Measurements from ENCODE around the gene SLC25A46.

The SLC25A46 gene

GRCh38 chr5:110751902-110752762 is 13.3 kb downstream of the SLC25A46 start:
- Histone ChIP-seq H3K27ac (ENCODE audit: low read depth, low read length) (peak overlapping the region; percentile 26; the same call in 1 of the 2 replicates), H3K79me2 (ENCODE audit: insufficient read depth, low read length) (no peaks in the 10 kb centered on the region), H3K9me2 (replicated peaks; ENCODE audit: insufficient read depth, low read length) (no peaks in the 10 kb centered on the region), H3K27me3 (ENCODE audit: low read length) (no peaks in the 10 kb centered on the region), H4K20me1 (ENCODE audit: low read depth, low read length) (no peaks in the 10 kb centered on the region), H3K4me3 (ENCODE audit: insufficient read depth, low read length, poor library complexity, severe bottlenecking) (no peak overlapping the region), H3K4me2 (ENCODE audit: low read depth, low read length, poor library complexity, severe bottlenecking) (peak overlapping the region; percentile 25), H3K9ac (ENCODE audit: low read length) (no peak overlapping the region), H2AFZ (ENCODE audit: low read depth, low read length, severe bottlenecking) (no peak overlapping the region), H3K9me3 (ENCODE audit: insufficient read depth, low read length) (no peaks in the 10 kb centered on the region), H3F3A (ENCODE audit: insufficient read depth) (peaks cover 18% of the 10 kb centered on the region; the same call in 1 of the 2 replicates), H3K36me3 (ENCODE audit: low read length) (peaks cover 19% of the 10 kb centered on the region; the same call in 1 of the 2 replicates)
- TF ChIP-seq CTCF (IDR thresholded peaks at IDR 0.05; ENCODE audit: insufficient read depth, low read length, poor library complexity, severe bottlenecking): no peak

- H3K9ac ChIP-seq (ENCODE audit: low read length): no peak overlapping the region
- H3K27me3 ChIP-seq (ENCODE audit: low read length): no peaks in the 10 kb centered on the region
- H3K36me3 ChIP-seq (ENCODE audit: low read length): peaks cover 24% of the 10 kb centered on the region
- H3K79me2 ChIP-seq (ENCODE audit: insufficient read depth, low read length): no peaks in the 10 kb centered on the region
- H3K4me2 ChIP-seq (ENCODE audit: low read depth, low read length, poor library complexity, severe bottlenecking): no peak overlapping the region
- H3K9me2 ChIP-seq (replicated peaks; ENCODE audit: insufficient read depth, low read length): no peaks in the 10 kb centered on the region
- H3K4me3 ChIP-seq (ENCODE audit: insufficient read depth, low read length, poor library complexity, severe bottlenecking): no peak overlapping the region
- H2AFZ ChIP-seq (ENCODE audit: low read depth, low read length, severe bottlenecking): no peak overlapping the region
- TF ChIP-seq CTCF (IDR thresholded peaks at IDR 0.05; ENCODE audit: insufficient read depth, low read length, poor library complexity, severe bottlenecking) (no peak), EZH2phosphoT487 (conservative IDR thresholded peaks at IDR 0.05; ENCODE audit: low read length) (no peak)
- peaks cover 18% of the 10 kb centered on the region; the same call in 1 of the 2 replicates for H3F3A ChIP-seq (ENCODE audit: insufficient read depth)
- H3K27ac ChIP-seq (ENCODE audit: low read depth, low read length): no peak overlapping the region
- no peaks in the 10 kb centered on the region; the same call in 1 of the 2 replicates for H4K20me1 ChIP-seq (ENCODE audit: low read depth, low read length)
- H3K9me3 ChIP-seq (ENCODE audit: insufficient read depth, low read length): no peaks in the 10 kb centered on the region
Measured at GRCh38 chr5:110752953-110753352, 14.1 kb downstream of the SLC25A46 start.

GRCh38 chr5:110753600-110753999 is 14.8 kb downstream of the SLC25A46 start:
- no peaks in the 10 kb centered on the region for H3K79me2 ChIP-seq (ENCODE audit: insufficient read depth, low read length)
- peaks cover 18% of the 10 kb centered on the region; the same call in 1 of the 2 replicates for H3F3A ChIP-seq (ENCODE audit: insufficient read depth)
- H3K9me3 ChIP-seq (ENCODE audit: insufficient read depth, low read length): no peaks in the 10 kb centered on the region
- H3K9ac ChIP-seq (ENCODE audit: low read length): no peak overlapping the region
- peaks cover 30% of the 10 kb centered on the region for H3K36me3 ChIP-seq (ENCODE audit: low read length)
- no peak overlapping the region for H3K27ac ChIP-seq (ENCODE audit: low read depth, low read length)
- no peak overlapping the region for H3K4me2 ChIP-seq (ENCODE audit: low read depth, low read length, poor library complexity, severe bottlenecking)
- H3K9me2 ChIP-seq (replicated peaks; ENCODE audit: insufficient read depth, low read length): no peaks in the 10 kb centered on the region
- no peaks in the 10 kb centered on the region for H3K27me3 ChIP-seq (ENCODE audit: low read length)
- TF ChIP-seq EZH2phosphoT487 (conservative IDR thresholded peaks at IDR 0.05; ENCODE audit: low read length): no peak
- no peak for TF ChIP-seq CTCF (IDR thresholded peaks at IDR 0.05; ENCODE audit: insufficient read depth, low read length, poor library complexity, severe bottlenecking)
- no peak overlapping the region for H2AFZ ChIP-seq (ENCODE audit: low read depth, low read length, severe bottlenecking)
- no peak overlapping the region for H3K4me3 ChIP-seq (ENCODE audit: insufficient read depth, low read length, poor library complexity, severe bottlenecking)
- no peaks in the 10 kb centered on the region; the same call in 1 of the 2 replicates for H4K20me1 ChIP-seq (ENCODE audit: low read depth, low read length)
